Suppressor macrophage (primary cell): ENCODE results near the gene KDM4B.
"Not testable (repeated sequence)": the region's sequence is repeated elsewhere in the genome, so short reads cannot be mapped to it uniquely, and the experiment has no call there.

Experiments used
- DNase-seq, 4 experiments: peaks; one replicate each; pipeline ENCODE4 v3.0.0-alpha.2; 2020 to 2022

Gene KDM4B

DNA sequence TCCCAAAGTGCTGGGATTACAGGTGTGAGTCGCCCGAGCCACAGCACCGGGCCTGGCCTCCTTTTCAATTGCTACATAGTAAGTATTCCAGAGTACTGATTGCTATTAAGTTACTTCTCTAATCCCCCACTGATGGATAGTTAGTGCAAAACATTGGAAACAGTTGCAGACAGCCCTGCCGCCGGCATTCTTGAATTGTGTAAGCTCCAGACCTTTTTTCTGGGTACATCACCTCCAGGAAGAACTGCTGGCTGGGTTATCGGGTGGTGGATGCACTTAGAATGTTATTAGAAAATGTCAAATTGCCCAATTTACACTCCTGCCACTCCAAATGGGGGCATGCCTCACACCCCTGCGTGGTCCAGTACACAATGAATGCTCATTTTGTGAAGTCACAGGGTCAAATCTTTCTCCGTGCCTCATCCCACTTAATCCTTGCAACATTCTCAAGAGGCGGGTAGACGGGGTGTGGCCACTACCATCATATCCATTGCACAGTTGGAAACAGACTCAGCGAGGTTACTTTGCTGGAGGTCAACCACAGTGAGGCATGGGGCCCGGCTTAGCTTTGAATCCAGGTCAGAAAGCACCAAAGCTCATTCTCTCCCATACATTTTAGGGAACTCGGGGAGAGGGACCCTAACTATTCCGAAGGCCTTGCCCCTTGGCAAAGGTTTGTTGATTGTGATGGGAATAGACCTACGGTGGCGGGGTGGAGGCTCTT, 1.0 kb upstream of the KDM4B start:
- DNase-seq = peak; percentile 24 to 63 (median 52)

GRCh38 chr19:4969292-4969771, 419 bp downstream of the KDM4B start:
- no peak for DNase-seq

- DNase-seq = peak; percentile 70 to 84 (median 79)
Measured at GRCh38 chr19:4969772-4970531, 1.0 kb downstream of the KDM4B start.

DNA sequence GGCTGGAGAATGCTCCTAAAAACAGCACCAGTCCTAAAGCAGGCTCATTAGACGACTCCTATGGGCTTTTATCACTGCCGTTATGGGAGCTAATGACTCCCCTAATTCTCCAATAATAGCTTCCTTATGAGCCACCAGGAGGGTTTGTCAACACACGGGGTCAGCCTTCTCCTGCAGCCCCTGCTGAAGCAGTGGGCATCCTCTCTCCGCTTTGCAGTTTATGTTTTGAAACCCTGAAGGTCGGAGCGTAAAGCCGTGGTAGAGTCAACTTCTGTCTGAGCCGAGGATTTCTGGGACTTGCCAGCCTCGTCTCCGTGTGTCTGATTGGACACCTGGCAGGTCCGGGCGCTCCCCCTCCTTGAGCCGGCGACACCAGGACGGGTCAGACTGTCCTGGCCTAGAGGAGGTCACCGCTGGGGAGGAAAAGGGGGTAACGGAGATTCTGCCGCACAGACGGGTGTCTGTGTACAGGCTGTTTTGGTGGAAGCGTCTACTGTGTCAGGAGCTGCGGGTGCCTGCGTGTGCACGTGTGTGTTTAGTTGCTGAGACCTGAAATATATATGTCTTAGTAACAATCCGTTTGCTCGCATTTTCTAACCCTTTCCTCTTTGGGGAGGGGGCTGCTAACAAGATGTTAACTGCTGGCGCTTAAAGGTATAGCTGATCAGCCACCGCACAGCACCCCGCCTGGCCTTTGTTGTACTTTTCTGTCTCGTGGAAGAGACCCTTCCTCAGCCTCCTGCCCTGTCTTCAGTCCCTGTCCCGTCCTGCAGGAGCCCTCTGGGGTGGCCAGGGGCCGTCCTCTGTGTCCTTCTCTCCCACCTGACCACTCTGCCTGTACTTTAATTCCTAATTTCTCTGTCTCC, 1.9 kb downstream of the KDM4B start:
- DNase-seq = peak in 1 of 4 experiments; percentile 25

DNA sequence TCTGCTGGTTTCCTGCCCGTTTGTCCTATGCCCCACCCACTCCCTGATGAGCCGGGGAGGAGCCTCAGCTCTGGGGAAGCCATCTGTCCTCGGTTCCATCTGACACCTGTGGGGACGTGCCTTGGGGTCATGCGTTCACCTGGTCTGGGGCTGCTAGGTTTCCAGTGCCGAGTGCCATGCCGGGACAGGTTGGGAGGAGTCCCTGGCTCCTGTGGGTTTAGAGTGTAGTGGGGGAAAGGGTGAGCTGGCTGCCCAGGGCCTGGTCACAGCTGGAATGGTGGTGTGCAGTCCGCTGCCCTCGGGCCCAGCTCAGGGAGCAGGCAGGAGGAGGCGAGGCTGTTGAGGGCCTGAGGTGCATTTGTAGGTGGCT, 2.5 kb downstream of the KDM4B start:
- peak in 2 of 4 experiments; percentile 37 to 39 for DNase-seq

- DNase-seq = no peak
Measured at GRCh38 chr19:4971816-4972495, 3.0 kb downstream of the KDM4B start.

GRCh38 chr19:4972509-4973230, 3.8 kb downstream of the KDM4B start:
- DNase-seq = no peak

DNA sequence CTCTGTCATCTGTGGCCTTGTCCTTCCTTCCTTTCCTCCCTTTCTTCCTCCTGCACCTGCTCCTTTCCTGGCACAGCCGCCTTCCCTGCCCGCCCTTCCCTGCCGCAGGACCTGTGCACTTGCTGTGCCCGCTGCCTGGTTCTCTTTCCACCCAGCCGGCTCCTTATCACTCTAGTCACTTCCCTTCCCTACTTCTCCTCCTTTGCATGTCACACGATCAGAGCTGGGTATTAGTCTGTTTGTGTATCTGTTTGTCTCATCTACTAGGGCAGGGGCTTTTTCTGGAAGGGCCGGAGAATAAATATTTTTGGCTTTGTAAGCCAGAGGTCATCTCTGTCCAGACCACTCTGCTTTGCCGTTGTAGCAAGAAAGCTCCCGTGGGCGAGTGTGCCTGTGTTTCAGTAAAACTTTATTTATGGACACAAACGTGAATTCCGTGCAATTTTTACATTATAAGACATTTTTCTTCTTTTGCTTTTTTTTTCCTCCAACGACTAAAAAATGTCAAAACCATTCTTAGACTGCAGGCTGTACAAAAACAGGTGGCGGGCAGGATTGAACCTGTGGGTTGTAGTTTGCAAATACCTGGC, 6.1 kb downstream of the KDM4B start:
- DNase-seq = peak; percentile 55 to 73 (median 69)

- DNase-seq = not testable (repeated sequence)
Measured at GRCh38 chr19:4975601-4976000, 6.7 kb downstream of the KDM4B start.

GRCh38 chr19:4976401-4977298, 7.7 kb downstream of the KDM4B start:
- DNase-seq = peak; percentile 94 to 99 (median 96)

GRCh38 chr19:4977299-4978174, 8.6 kb downstream of the KDM4B start:
- DNase-seq = no peak

DNA sequence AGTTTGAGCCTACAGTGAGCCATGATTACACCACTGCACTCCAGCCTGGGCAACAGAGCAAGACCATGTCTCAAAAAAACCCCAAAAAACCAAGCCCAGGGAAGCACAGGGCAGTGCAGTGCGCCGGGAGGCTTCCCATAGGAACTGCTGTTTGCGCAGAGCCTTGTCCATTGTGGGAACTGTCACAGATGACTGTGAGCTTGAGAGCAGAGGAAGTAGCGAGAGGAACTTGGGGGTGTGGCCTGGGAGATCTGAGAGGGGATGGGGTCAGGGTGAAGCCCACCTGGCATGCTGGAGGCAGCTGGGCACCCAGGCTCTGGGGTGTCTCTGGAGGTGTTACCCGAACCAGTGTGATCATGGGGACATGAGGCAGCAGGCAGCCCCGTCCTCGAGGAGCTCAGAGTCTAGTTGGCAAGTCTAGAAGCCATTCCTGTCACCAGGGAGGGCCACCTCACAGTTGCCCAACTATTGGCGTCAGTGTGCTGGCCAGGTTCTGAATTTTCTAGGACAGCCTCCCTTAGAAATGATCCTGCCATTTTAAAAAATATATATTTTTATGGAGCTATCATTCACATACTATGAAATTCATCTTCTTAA, 10.4 kb downstream of the KDM4B start:
- peak; percentile 56 to 72 (median 68) for DNase-seq

- peak in 1 of 4 experiments; percentile 34 for DNase-seq
Measured at GRCh38 chr19:4980067-4980466, 11.2 kb downstream of the KDM4B start.

- peak in 1 of 4 experiments; percentile 27 for DNase-seq
Measured at GRCh38 chr19:4980838-4981680, 12.1 kb downstream of the KDM4B start.

GRCh38 chr19:4981681-4981958, 12.7 kb downstream of the KDM4B start:
- no peak for DNase-seq

DNA sequence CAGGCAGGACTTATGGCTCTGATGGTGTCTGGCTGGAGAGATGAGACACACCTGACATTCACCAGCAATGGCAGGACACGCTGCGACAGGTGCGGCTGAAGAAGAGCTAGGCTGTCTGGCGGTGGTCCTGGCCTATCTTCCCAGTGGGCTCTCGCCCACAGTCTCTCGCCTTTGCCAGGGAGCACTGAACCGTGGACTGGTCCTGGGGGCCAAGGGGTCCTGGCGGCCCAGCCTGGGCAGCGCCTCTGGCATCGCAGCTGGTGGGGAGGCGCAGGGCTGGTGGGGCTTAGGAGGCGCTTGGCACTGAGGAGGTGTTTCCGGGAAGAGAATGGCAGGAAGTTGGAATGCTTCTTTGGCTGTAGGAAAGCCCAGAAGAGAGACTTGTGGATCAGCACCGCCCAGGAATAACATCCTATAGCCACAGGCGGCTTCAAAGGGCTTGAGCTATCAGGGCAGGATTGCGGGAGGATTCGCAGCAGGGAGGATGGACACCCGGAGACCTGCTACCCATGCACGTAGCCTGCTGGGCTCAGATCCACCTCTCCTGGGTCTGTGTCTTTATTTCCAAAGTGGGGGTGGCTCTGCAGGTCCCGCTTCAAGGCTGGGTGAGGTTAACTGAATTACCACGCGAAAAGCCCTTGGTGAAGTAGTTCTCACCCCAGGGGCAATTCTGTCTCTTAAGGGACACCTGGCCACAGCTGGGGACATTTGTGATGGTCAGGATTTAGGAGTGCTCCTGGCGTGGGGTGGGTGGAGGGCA, 14.6 kb downstream of the KDM4B start:
- no peak for DNase-seq

DNA sequence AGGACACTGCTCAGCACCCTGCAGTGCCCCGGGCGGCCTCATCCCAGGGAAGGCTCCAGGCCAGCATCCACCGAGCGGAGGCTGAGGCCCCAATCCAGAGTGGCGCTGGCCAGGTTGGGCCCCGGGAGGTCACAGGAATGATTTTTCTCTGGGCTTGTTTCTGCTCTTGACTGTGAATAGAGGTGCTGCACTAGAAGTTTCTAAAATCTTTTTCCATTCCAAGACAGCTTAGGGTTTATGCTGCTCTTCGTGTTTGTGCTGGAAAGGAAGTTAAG, 15.1 kb downstream of the KDM4B start:
- DNase-seq = no peak
